H1 (cell line): Measurements from ENCODE around the gene DGKI.
A peak's percentile ranks its signal among the peaks of the same experiment; 100 is the strongest.

Experiments
- CHD1 ChIP-seq: IDR thresholded peaks from 2 replicates; pipeline ENCODE4 v1.6.1; 2012; ENCODE audit warnings: low read depth, low read length, improper control_type of control experiment
- CTCF ChIP-seq, 3 experiments: IDR thresholded peaks; 1 replicate in 2 of 3; 2 replicates in 1 of 3; pipeline versions ENCODE4 v1.5.1 to v1.6.1; 2011; ENCODE audit warnings: low read length in 3 of 3, mild to moderate bottlenecking in 3 of 3, inconsistent platforms in 2 of 3, low read depth in 1 of 3, moderate library complexity in 1 of 3; ENCODE audit not compliant: insufficient read depth in 1 of 3; ENCODE audit errors: control extremely low read depth in 1 of 3
- HDAC2 ChIP-seq, 2 experiments: fragments of 300-600 bp in 1 of 2; sonication (generic) in 1 of 2; IDR thresholded peaks; 2 replicates each; pipeline ENCODE4 v1.6.1; 2011 to 2012; ENCODE audit warnings: low read depth in 2 of 2, low read length in 2 of 2, mild to moderate bottlenecking in 2 of 2, moderate library complexity in 2 of 2, borderline replicate concordance in 1 of 2, inconsistent platforms in 1 of 2
- MAX ChIP-seq: IDR thresholded peaks from 2 replicates; pipeline ENCODE4 v1.6.1; 2012; ENCODE audit warnings: inconsistent platforms
- RFX5 ChIP-seq: IDR thresholded peaks from 2 replicates; pipeline ENCODE4 v1.6.1; 2011; ENCODE audit warnings: low read depth, low read length, improper control_type of control experiment, borderline replicate concordance
- TAF1 ChIP-seq: IDR thresholded peaks from 2 replicates; pipeline ENCODE4 v1.6.1; 2011; ENCODE audit warnings: mild to moderate bottlenecking, low read depth, low read length

- TF ChIP-seq CTCF (IDR thresholded peaks at IDR 0.05; ENCODE audit: control extremely low read depth in 1 of 3, insufficient read depth in 1 of 3, low read depth in 1 of 3, low read length in 3 of 3) (peak; percentile 67 to 78 (median 73)), TAF1 (no peak), RFX5 (no peak), HDAC2 (IDR thresholded peaks at IDR 0.05; ENCODE audit: borderline replicate concordance in 1 of 2, low read depth in 2 of 2, low read length in 2 of 2) (no peak), CHD1 (no peak), MAX (no peak)
Observed at GRCh38 chr7:137656227-137656849, 190.4 kb downstream of the DGKI start.
